Hippocampal formation (tissue), 2 donors: ENCODE results near the gene TRPV2.
"Not testable (repeated sequence)": the region's sequence is repeated elsewhere in the genome, so short reads cannot be mapped to it uniquely, and the experiment has no call there.

Experiments used
- DNase-seq, 2 donors: peaks; one replicate each; lab custom pipeline; 2025; lab: John Stamatoyannopoulos, UW

The TRPV2 gene

GRCh38 chr17:16435925-16436886 is 20.8 kb downstream of the TRPV2 start:
- DNase-seq: no peak

GRCh38 chr17:16437083-16437482 is 21.7 kb downstream of the TRPV2 start:
- DNase-seq: no peak

GRCh38 chr17:16438173-16438556 is 22.8 kb downstream of the TRPV2 start:
- no peak for DNase-seq

GRCh38 chr17:16438557-16439302 is 23.4 kb downstream of the TRPV2 start:
- peak; percentile 98 to 100 for DNase-seq

GRCh38 chr17:16439303-16439791 is 24.0 kb downstream of the TRPV2 start:
- no peak for DNase-seq

GRCh38 chr17:16439811-16440351 is 24.5 kb downstream of the TRPV2 start:
- no peak for DNase-seq

- not testable (repeated sequence) for DNase-seq
Observed at GRCh38 chr17:16440354-16440753, 25.0 kb downstream of the TRPV2 start.

- DNase-seq: no peak
Observed at GRCh38 chr17:16440901-16441629, 25.7 kb downstream of the TRPV2 start.

GRCh38 chr17:16442141-16442540 is 26.8 kb downstream of the TRPV2 start:
- DNase-seq: no peak

GRCh38 chr17:16442594-16443510 is 27.5 kb downstream of the TRPV2 start:
- DNase-seq: no peak

GRCh38 chr17:16443511-16444257 is 28.3 kb downstream of the TRPV2 start:
- DNase-seq: no peak

GRCh38 chr17:16444258-16444886 is 29.0 kb downstream of the TRPV2 start:
- no peak for DNase-seq

GRCh38 chr17:16446338-16446983 is 31.1 kb downstream of the TRPV2 start:
- DNase-seq: no peak

- DNase-seq: no peak
Observed at GRCh38 chr17:16447676-16448075, 32.3 kb downstream of the TRPV2 start.

- no peak for DNase-seq
Observed at GRCh38 chr17:16448490-16448889, 33.1 kb downstream of the TRPV2 start.

GRCh38 chr17:16449121-16449570 is 33.8 kb downstream of the TRPV2 start:
- DNase-seq: no peak

- DNase-seq: no peak
Observed at GRCh38 chr17:16450028-16450427, 34.7 kb downstream of the TRPV2 start.

GRCh38 chr17:16452268-16452667 is 36.9 kb downstream of the TRPV2 start:
- DNase-seq: not testable (repeated sequence)

- no peak for DNase-seq
Observed at GRCh38 chr17:16453493-16453851, 38.1 kb downstream of the TRPV2 start.
